KOPT-K1 (cell line): ENCODE data around the gene LTC4S.

ENCODE experiments used
- H3K27ac ChIP-seq: fragments of 200-600 bp; sonication (generic); 2 replicates; pipeline ENCODE4 v1.5.1; 2016; ENCODE audit warnings: antibody characterized with exemption, mild to moderate bottlenecking, low read depth, low read length; ENCODE audit not compliant: poor library complexity, severe bottlenecking
- H3K36me3 ChIP-seq: fragments of 200-600 bp; sonication (generic); 2 replicates; pipeline ENCODE4 v1.5.1; 2017; ENCODE audit warnings: antibody characterized with exemption, mild to moderate bottlenecking, low read length, moderate library complexity; ENCODE audit not compliant: insufficient read depth
- H3K9me3 ChIP-seq: fragments of 200-600 bp; sonication (generic); 2 replicates; pipeline ENCODE4 v1.5.1; 2017; ENCODE audit warnings: antibody characterized with exemption, low read length, mild to moderate bottlenecking; ENCODE audit not compliant: insufficient read depth, poor library complexity, severe bottlenecking

Gene LTC4S

DNA sequence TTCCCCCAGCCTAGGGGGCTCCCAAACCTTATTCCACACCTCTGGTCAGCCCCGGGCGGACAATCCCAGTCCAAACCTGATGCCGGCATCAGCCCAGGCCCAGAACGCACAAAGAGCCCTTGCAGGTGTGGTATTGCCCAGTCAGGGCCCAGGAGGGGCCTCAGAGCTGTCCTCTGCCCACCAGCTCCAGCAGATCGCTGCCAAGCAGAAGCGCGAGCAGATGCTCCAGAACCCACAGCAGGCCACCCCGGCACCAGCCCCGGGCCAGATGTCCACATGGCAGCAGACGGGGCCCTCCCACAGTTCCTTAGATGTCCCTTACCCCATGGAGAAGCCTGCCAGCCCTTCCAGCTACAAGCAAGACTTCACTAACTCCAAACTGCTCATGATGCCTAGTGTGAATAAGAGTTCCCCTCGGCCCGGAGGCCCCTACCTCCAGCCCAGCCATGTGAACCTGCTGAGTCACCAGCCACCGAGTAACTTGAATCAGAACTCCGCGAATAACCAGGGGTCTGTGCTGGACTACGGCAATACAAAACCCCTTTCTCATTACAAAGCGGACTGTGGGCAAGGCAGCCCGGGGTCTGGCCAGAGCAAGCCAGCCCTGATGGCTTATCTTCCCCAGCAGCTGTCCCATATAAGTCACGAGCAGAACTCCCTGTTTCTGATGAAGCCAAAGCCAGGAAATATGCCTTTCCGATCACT lies 27.6 kb upstream of the LTC4S start:
- Histone ChIP-seq H3K27ac (no peak overlapping the region), H3K9me3 (no peaks in the 10 kb centered on the region)

DNA sequence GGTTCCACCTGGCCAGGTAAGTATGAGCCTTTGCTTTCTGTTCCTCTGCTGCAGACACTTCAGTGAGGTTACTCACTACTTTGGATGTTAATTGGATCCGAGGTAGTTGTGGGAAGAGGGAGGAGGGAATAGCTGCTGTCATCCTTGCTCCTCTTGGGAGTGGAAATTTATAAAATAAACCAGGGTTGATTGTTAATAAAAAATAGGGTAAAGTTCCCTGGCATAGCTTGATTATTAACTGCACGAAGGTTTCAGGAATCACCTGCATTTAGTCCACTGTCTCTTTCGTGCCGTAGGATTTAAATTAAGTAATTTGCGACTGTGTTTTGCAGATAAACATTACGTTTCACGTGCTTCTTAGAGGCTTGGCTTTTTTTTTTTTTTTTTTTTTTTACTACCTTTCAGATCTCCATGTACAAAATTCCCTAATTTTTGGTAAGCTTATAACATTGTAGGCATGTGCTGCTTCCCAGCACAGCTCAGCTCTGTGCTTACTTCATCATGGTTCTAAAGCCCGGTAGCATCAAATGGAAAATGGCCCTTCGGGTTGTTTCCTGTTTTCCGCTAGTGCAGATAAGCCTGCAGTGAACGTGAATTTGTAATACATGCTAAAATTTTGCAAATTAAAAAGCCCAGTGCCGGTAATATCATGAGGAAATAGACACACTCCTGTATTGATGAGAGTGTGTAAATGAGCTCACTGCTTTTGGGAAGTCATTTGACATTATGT lies 26.9 kb upstream of the LTC4S start:
- Histone ChIP-seq H3K27ac (no peak overlapping the region), H3K9me3 (no peaks in the 10 kb centered on the region), H3K36me3 (peaks cover 71% of the 10 kb centered on the region)

More for the DNA sequence above, 27.6 kb upstream of the LTC4S start:
- peaks cover 64% of the 10 kb centered on the region for H3K36me3 ChIP-seq

DNA sequence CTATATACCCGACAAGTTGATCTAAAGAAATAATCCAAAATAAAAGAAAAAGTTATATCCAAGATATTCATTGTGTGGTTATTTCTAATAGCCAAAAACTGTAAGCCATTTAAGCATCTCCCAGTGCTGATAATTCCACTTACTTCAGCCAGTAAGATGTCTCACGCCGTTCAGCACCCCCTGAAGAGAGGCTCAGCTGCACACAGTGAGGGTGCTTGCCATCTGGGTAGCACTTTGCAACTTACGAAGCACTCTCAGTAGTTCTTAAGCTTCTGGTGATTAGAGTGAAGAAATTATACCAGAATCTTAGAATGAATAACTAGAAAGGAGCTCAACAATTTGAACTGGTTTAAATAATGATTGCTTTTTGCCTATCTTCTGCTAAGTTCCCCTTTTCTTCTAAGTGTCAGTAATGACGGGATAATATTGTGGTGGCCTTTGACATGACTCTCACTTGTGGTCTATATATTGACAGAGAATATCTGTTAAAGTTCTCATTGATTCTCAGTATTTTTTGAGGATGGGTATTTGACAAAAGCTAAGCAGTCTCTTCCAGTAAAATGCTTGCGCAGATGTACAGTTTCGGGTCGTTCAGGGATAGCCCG lies 26.2 kb upstream of the LTC4S start:
- H3K27ac ChIP-seq, result no peak overlapping the region
- no peaks in the 10 kb centered on the region for H3K9me3 ChIP-seq
- H3K36me3 ChIP-seq, result peaks cover 78% of the 10 kb centered on the region

DNA sequence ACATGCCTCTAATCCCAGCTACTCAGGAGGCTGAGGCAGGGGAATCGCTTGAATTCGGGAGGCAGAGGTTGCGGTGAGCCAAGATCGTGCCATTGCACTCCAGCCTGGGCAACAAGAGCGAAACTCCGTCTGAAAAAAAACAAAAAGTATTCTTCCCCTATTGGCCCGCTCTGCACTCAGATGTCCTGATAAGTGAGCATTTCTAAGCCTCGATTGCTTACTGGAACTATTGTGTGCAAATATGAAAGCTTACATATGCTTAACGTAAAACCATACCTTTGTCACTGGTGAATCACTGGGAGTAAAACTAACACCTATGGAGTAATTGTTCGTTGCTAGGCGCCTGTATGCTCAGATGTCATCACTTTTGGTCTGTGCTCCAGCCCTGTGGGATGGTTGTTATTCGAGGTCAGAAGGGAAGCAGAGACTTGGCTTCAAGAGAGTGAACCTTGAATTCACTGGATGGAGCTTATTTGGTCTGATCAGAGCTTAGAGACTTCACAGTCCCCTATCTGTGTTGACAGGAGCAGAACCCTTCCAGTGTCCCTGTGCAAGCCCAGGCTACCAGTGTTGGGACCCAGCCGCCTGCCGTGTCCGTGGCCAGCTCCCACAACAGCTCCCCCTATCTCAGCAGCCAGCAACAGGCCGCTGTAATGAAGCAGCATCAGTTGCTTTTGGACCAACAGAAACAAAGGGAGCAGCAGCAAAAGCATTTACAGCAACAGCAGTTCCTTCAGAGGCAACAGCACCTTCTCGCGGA lies 25.3 kb upstream of the LTC4S start:
- Histone ChIP-seq H3K36me3 (peaks cover 87% of the 10 kb centered on the region), H3K9me3 (no peaks in the 10 kb centered on the region), H3K27ac (no peak overlapping the region)

DNA sequence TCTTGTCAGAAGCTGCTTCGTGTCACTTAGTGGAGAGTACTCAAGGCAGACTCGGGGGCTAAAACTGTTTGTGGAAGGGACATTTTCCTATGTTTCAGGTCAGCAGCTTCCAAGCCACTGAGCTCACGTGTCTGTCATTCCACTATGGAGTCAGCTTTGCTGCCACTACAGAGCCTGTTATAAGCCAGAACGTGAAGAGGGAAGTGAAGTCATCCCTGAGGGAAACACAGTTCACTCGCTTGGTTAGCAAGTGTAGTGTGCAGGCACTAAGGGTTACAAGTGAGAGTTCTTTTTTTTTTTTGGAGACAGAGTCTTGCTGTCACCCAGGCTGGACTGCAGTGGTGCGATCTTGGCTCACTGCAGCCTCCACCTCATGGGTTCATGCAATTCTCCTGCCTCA lies 24.5 kb upstream of the LTC4S start:
- H3K9me3 ChIP-seq, result no peaks in the 10 kb centered on the region
- peaks cover 94% of the 10 kb centered on the region for H3K36me3 ChIP-seq
- H3K27ac ChIP-seq, result no peak overlapping the region

DNA sequence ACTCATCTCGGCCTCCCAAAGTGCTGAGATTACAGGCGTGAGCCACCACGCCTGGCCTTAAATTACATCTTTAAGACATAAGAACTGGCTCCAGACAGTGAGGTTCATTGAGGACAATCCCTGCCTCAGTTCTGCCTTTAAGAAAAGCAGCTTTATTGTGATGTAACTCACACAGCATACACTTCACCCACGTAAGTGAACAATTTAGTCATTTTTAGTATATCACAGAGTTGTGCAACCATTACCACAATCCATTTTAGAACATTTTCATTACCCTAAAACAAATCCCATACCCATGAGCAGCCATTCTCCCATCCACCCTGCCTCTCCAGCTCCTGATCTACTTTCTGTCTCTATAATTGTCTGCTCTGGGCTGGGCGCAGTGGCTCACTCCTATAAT lies 24.0 kb upstream of the LTC4S start:
- Histone ChIP-seq H3K9me3 (no peaks in the 10 kb centered on the region), H3K36me3 (peaks cover 100% of the 10 kb centered on the region), H3K27ac (no peak overlapping the region)

DNA sequence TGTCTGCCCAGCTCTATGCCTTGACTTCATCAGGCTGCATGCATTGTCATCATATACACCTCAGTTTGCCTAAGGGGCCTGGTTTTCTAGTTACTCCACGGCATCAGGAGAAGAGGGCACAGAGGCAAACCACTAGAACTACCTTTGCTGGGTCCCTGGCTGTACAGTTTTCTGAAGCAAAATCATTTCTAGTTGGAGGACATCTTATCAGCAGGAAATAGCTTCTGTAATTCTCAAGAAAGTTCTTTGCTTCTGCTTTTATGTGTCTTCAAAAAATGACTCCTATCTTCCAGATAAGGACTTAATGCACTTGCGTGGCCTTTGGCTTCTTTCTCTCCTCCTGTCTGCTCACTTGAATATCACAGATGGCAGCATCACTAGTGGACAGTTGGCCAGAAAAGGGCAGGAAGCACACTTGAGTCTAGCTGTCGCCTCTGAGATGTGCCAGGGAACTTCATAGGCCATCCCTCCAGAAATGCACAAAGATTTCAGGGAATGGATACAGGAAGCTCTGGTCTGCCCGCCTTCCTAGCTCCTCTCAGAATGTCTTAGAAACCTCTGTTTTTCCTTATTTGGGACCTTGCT lies 22.4 kb upstream of the LTC4S start:
- peaks cover 99% of the 10 kb centered on the region for H3K36me3 ChIP-seq

DNA sequence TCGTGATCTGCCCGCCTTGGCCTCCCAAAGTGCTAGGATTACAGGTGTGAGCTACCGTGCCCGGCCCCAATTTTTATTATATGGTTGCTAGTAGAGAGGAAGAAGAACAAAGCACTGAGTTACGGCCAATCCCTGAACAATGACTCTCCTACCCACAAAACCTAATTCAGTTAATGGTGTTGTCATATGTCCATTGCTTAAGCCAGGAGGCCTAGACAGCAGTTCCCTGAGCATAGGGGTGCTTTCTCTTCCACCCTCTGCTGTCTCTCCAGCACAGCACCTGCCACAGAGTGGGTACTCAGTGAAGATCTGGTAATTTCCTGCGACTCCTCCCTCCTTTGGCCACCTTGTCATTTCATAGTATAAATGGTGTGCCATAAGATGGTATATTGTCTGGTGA lies 21.4 kb upstream of the LTC4S start:
- H3K36me3 ChIP-seq, result peaks cover 99% of the 10 kb centered on the region
- H3K27ac ChIP-seq, result no peak overlapping the region
- no peaks in the 10 kb centered on the region for H3K9me3 ChIP-seq

More for the DNA sequence above, 22.4 kb upstream of the LTC4S start:
- no peak overlapping the region for H3K27ac ChIP-seq
- no peaks in the 10 kb centered on the region for H3K9me3 ChIP-seq

DNA sequence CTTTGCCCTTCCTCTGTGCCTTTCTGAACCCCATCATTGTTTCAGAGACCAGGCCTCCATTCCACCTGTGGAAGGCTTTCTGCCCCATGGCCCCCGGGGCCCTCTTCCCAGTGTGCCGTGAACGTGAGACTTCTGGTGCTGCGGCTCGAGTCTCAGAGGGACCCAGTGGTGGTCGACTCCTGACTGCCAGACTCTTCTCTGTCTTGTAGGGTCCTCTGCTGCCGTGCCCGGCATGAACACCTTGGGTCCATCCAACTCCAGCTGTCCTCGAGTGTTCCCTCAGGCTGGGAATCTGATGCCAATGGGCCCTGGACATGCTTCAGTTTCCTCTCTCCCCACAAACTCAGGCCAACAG lies 20.1 kb upstream of the LTC4S start:
- H3K9me3 ChIP-seq, result no peaks in the 10 kb centered on the region
- no peak overlapping the region for H3K27ac ChIP-seq
- H3K36me3 ChIP-seq, result peaks cover 99% of the 10 kb centered on the region

DNA sequence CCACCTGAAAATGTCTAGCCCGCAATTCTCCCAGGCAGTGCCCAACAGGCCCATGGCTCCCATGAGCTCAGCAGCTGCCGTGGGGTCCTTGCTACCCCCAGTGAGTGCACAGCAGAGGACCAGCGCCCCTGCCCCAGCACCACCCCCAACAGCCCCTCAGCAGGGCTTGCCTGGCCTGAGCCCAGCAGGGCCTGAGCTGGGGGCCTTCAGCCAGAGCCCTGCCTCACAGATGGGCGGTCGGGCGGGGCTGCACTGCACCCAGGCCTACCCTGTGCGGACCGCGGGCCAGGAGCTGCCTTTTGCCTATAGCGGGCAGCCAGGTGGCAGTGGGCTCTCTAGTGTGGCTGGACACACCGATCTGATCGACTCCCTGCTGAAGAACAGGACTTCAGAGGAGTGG lies 19.3 kb upstream of the LTC4S start:
- Histone ChIP-seq H3K9me3 (no peaks in the 10 kb centered on the region), H3K36me3 (peaks cover 99% of the 10 kb centered on the region), H3K27ac (no peak overlapping the region)

DNA sequence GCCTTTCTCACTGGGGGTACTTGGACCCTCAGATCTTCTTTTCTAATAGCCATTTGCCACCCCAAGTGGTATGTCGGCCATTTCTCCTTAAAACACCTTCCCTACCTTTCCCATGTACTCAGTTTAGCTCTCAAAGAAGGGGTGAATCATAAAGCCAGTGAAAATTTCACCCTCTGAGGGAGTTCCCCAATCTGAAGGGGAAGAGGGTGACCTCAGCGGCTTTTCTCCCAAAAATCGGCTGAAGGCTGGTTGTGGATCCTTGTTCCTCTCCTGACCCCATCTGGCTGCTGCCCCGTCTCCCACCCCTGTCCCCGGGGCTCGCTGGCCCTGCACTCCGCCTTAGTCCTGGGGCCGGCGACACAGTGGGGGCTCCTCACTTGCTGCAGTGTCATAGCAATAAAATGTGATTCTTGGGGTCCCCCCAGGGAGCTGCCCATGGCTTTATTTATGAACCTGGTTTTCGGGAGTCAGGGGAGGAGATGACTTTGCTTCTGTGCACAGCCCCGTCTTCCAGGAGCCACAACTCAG lies 17.3 kb upstream of the LTC4S start:
- Histone ChIP-seq H3K36me3 (peaks cover 95% of the 10 kb centered on the region), H3K9me3 (no peaks in the 10 kb centered on the region), H3K27ac (no peak overlapping the region)

DNA sequence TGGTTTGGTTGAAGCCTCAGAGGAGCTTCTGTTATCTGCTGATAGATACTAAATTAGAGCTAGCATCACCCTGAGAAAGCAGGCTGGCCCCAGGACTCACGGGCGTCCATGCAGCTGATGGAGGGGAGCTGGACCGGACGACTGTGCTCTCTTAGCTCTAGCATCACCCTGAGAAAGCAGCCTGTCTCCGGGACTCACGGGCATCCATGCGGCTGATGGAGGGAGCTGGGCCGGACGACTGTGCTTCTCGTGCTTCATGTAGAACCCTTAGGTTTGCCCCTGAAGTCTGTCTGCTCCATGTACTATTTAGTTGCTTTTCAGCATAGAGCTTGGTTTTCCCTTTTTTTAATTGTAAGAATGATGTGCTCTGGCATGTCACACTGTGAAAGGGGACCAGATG lies 16.3 kb upstream of the LTC4S start:
- no peak overlapping the region for H3K27ac ChIP-seq
- H3K9me3 ChIP-seq, result no peaks in the 10 kb centered on the region
- H3K36me3 ChIP-seq, result peaks cover 93% of the 10 kb centered on the region

DNA sequence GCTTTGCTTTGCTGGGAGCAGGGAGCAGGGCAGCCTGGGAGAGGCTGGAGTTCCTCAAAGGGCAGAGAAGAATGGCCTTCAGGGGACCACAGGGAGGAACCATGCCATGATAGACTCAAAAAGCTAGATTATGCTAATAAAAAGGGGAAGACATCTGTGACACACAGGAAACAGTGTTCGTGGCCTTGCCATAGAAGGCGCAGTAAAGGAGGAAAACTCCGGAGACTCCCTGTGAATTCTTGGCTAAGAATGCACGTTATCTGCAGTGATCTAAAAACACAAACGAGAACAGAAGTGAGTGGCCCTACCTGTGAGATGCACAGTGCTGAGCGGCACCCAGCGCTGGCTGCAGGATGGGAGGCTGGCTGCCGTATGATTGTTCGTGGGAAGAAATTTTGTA lies 15.9 kb upstream of the LTC4S start:
- Histone ChIP-seq H3K9me3 (no peaks in the 10 kb centered on the region), H3K27ac (no peak overlapping the region), H3K36me3 (peaks cover 88% of the 10 kb centered on the region)

DNA sequence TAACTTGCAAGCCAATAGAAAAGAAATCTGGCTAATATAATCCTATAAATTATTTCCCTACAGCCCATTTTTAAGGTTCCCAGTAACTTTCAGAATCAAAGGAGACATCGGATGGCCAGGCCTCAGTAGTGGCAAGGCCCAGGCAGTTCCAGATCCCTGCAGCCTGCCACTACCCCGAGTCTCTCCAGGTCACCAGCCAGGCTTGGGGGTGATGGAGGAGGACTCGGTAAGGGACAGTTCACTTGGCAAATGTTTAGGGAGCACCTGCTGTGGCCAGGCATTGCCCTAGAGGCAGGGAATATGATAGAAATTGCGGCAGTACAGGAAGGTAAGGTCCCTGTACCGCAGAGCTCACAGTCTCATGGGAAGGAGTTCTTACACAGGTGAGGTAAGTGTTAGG lies 15.2 kb upstream of the LTC4S start:
- Histone ChIP-seq H3K9me3 (no peaks in the 10 kb centered on the region), H3K36me3 (peaks cover 81% of the 10 kb centered on the region), H3K27ac (no peak overlapping the region)

DNA sequence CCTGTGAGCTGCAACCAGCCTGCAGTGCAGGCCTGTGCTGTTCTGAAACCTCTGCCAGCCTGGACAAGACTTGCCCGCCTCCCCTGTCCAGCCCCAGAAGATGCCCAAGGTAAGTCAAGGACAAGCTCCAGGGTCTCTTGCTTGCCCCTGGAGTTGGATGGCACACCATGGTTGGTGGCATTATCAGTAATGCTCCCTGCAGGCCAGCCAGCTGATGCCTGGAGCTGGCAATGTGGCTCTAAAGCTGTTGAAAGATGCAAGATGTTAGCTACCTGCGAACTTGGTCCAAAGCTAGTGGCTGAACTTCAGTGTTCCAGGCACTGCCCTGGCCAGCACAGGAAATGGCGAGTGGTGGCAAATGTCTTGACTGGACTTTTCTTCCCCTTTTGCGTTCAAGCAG lies 14.0 kb upstream of the LTC4S start:
- Histone ChIP-seq H3K27ac (no peak overlapping the region), H3K9me3 (no peaks in the 10 kb centered on the region), H3K36me3 (peaks cover 69% of the 10 kb centered on the region)
